ENCODE data around the gene SEMA3G. TPM values are rescaled to one million over a fixed set of nuclear protein-coding genes. Genes with fewer than 3 reads are reported as not detected.

SEMA3G gene
- total RNA-seq, 2 donors from 2014 or later: 5.1 to 5.5 TPM

- intact Hi-C loops (cut with DNase I, micrococcal nuclease): no loop called here
- no peak for DNase-seq
Observed at GRCh38 chr3:52442409-52443267, 2.3 kb downstream of the SEMA3G start.

GRCh38 chr3:52441772-52442332 lies 3.1 kb downstream of the SEMA3G start:
- intact Hi-C loops (cut with DNase I, micrococcal nuclease): no loop called here
- ATAC-seq: no peak
- no peak for DNase-seq

More at GRCh38 chr3:52442409-52443267, 2.3 kb downstream of the SEMA3G start:
- no peak for ATAC-seq

- intact Hi-C loops (cut with DNase I, micrococcal nuclease): no loop called here
- ATAC-seq: no peak
- DNase-seq: no peak
Observed at GRCh38 chr3:52441091-52441771, 3.7 kb downstream of the SEMA3G start.

GRCh38 chr3:52440671-52441070 lies 4.2 kb downstream of the SEMA3G start:
- DNase-seq (no peak), ATAC-seq (no peak)
- intact Hi-C loops (cut with DNase I, micrococcal nuclease): no loop called here

- no peak for ATAC-seq
- no peak for DNase-seq
- intact Hi-C loops (cut with DNase I, micrococcal nuclease): no loop called here
Observed at GRCh38 chr3:52440249-52440551, 4.7 kb downstream of the SEMA3G start.

GRCh38 chr3:52439426-52440248 lies 5.3 kb downstream of the SEMA3G start:
- ATAC-seq: no peak
- DNase-seq: no peak
- intact Hi-C loops (cut with DNase I, micrococcal nuclease): no loop called here

GRCh38 chr3:52438579-52439425 lies 6.1 kb downstream of the SEMA3G start:
- intact Hi-C loops (cut with DNase I, micrococcal nuclease): no loop called here
- DNase-seq: no peak
- ATAC-seq: no peak

- intact Hi-C loops (cut with DNase I, micrococcal nuclease): no loop called here
- ATAC-seq: no peak
- no peak for DNase-seq
Observed at GRCh38 chr3:52438104-52438376, 6.9 kb downstream of the SEMA3G start.

GRCh38 chr3:52437326-52438103 lies 7.4 kb downstream of the SEMA3G start:
- DNase-seq (peak in 1 of 2 donors; percentile 68), ATAC-seq (peak; percentile 92)
- intact Hi-C loops (cut with DNase I, micrococcal nuclease): no loop called here

- intact Hi-C loops (cut with DNase I, micrococcal nuclease): no loop called here
- no peak for ATAC-seq
Observed at GRCh38 chr3:52436500-52437149, 8.3 kb downstream of the SEMA3G start.

GRCh38 chr3:52435246-52436101 lies 9.4 kb downstream of the SEMA3G start:
- DNase-seq: no peak
- intact Hi-C loops (cut with DNase I, micrococcal nuclease): no loop called here
- ATAC-seq: no peak

More at GRCh38 chr3:52436500-52437149, 8.3 kb downstream of the SEMA3G start:
- no peak for DNase-seq

GRCh38 chr3:52434491-52435115 lies 10.3 kb downstream of the SEMA3G start:
- intact Hi-C loops (cut with DNase I, micrococcal nuclease): no loop called here
- no peak for ATAC-seq
- DNase-seq: no peak

GRCh38 chr3:52433996-52434479 lies 10.9 kb downstream of the SEMA3G start:
- ATAC-seq (no peak), DNase-seq (no peak)
- intact Hi-C loops (cut with DNase I, micrococcal nuclease): no loop called here

- ATAC-seq (peak; percentile 50), DNase-seq (no peak)
- intact Hi-C loops (cut with DNase I, micrococcal nuclease): no loop called here
Observed at GRCh38 chr3:52433328-52433995, 11.4 kb downstream of the SEMA3G start.

- ATAC-seq (no peak), DNase-seq (peak in 1 of 2 donors; percentile 17)
Observed at GRCh38 chr3:52432691-52433141, 12.2 kb downstream of the SEMA3G start.

More at GRCh38 chr3:52432691-52433141, 12.2 kb downstream of the SEMA3G start:
- intact Hi-C loops (cut with DNase I, micrococcal nuclease): no loop called here
